ENCODE results near the gene ATXN1. TPM values are rescaled to one million over a fixed set of nuclear protein-coding genes. Genes with fewer than 3 reads are reported as not detected.

ATXN1 gene
- total RNA-seq, 4 donors from 2014 or later, result 48.7 to 166 (median 105) TPM

DNA sequence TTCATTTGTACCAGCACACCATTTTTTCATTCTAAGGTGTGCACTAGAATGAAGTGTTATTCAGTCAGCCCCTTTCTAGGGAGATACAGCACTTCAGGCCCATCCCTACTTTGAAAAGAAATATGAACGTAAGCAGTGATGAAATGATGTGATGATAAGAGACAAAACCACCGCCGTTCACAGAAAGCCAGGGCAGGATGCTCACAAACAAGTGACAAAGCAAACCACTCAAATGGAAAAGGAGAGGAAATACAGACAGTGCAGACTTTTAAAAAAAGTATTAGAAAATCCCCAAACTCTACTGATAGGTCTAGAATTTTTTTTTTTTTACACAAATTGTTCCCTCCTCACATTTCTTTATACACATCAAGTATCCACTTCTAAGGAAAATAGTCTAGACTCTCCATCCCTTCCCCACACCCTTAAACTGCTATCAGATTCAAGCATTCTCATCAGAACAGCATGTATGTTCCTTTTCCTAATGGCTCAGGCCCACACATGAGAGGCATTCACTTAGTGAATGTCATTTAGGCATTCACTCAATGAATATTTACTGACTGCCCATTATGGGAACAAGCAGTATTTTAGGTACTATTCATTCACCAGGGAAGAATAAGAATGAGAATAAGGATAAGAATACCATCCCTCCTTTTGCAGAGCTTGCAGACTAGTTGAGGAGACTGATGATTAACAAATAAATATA, 279.4 kb downstream of the ATXN1 start:
- TF ChIP-seq POLR2AphosphoS5 (IDR thresholded peaks at IDR 0.05) (no peak), POLR2A (IDR thresholded peaks at IDR 0.05) (no peak), CTCF (IDR thresholded peaks at IDR 0.05) (no peak), EP300 (IDR thresholded peaks at IDR 0.05; ENCODE audit: low read depth) (no peak)
- no peaks in the 10 kb centered on the region for H3K27me3 ChIP-seq
- no peaks in the 10 kb centered on the region for H3K4me1 ChIP-seq
- intact Hi-C loops (cut with DNase I; ENCODE audit: low total_unique reads) (no loop called here), in situ Hi-C loops (cut with MboI; ENCODE audit: low pct_ligation_motif_present in 1 of 4, low pct_unique_long_range_greater_than_20kb in 1 of 4, low sequenced_read_pairs in 3 of 4) (no loop called here)
- WGBS, 2 donors (ENCODE audit: low coverage in 1 of 2), result 76 to 77% methylated on average over 3 of the region's 3 CpGs
- H3K9me3 ChIP-seq, result no peaks in the 10 kb centered on the region
- H3K27ac ChIP-seq, result no peak overlapping the region
- no peak for DNase-seq
- H3K36me3 ChIP-seq, result peaks cover 0 to 6% (median 0%) of the 10 kb centered on the region in 4 donors
- H3K4me3 ChIP-seq, result no peak overlapping the region

DNA sequence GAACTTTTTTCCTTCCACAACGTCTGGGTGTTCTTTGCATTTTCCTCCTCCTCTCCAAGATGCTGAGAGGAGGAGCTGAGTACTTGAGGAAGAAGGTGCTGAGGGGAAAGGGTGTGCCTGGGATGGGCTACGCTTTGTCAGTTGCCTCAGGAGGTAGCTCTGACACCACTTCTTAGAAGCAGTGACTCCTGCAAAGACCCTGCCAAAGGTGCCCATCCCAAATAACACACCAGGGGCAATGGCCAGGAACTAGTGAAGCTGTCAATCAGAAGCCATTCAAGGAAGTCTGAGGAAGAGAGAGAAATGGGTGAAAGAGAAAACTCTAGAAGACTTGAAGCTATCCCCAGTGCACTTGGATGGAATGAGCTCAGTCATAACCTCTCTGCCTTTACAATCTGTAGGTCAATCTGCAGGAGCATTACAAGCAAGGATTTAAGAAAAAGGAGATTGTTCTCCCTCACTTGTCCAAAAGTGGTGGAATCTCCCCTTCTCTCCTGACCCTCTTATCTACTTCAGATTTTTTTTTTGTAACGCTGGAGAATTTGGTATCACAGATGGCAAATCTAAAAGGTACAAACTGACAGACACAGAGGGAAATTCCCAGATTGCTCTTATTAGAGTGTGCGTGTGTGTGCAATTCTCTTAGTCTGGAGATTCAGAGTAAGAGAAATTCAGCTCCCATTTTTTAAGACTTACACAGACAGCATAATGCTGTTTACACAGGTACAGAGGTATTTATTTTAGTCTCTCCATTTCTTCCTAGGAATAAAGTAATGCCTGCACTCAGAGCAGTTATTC, 280.3 kb downstream of the ATXN1 start:
- no peaks in the 10 kb centered on the region for H3K4me1 ChIP-seq
- 74% methylated on average over 4 of the region's 4 CpGs for WGBS, 2 donors (ENCODE audit: low coverage in 1 of 2)
- in situ Hi-C loops (cut with MboI; ENCODE audit: low pct_ligation_motif_present in 1 of 4, low pct_unique_long_range_greater_than_20kb in 1 of 4, low sequenced_read_pairs in 3 of 4) (no loop called here), intact Hi-C loops (cut with DNase I; ENCODE audit: low total_unique reads) (no loop called here)
- TF ChIP-seq CTCF (IDR thresholded peaks at IDR 0.05), result no peak
- TF ChIP-seq POLR2AphosphoS5 (IDR thresholded peaks at IDR 0.05), result no peak
- no peak for TF ChIP-seq POLR2A (IDR thresholded peaks at IDR 0.05)
- TF ChIP-seq EP300 (IDR thresholded peaks at IDR 0.05; ENCODE audit: low read depth), result no peak
- no peaks in the 10 kb centered on the region for H3K27me3 ChIP-seq
- DNase-seq, result no peak
- H3K4me3 ChIP-seq, result no peak overlapping the region
- no peak overlapping the region for H3K27ac ChIP-seq
- peaks cover 0 to 6% (median 0%) of the 10 kb centered on the region in 4 donors for H3K36me3 ChIP-seq
- no peaks in the 10 kb centered on the region for H3K9me3 ChIP-seq

GRCh38 chr6:16477367-16478149, 283.7 kb downstream of the ATXN1 start:
- Histone ChIP-seq H3K4me1 (peaks cover 0 to 4% (median 2%) of the 10 kb centered on the region in 4 donors), H3K27ac (no peak overlapping the region), H3K4me3 (no peak overlapping the region), H3K36me3 (no peaks in the 10 kb centered on the region), H3K27me3 (no peaks in the 10 kb centered on the region), H3K9me3 (no peaks in the 10 kb centered on the region)
- TF ChIP-seq CTCF (IDR thresholded peaks at IDR 0.05) (no peak), EP300 (IDR thresholded peaks at IDR 0.05; ENCODE audit: low read depth) (no peak)
- DNase-seq, result no peak
- in situ Hi-C loops (cut with MboI; ENCODE audit: low pct_ligation_motif_present in 1 of 4, low pct_unique_long_range_greater_than_20kb in 1 of 4, low sequenced_read_pairs in 3 of 4), result no loop called here
- intact Hi-C loops (cut with DNase I; ENCODE audit: low total_unique reads), result no loop called here
- whole genome bisulfite sequencing, 2 donors (ENCODE audit: low coverage in 1 of 2), result 73 to 90% methylated on average over 2 to 12 of the region's 12 CpGs

- TF ChIP-seq EP300 (IDR thresholded peaks at IDR 0.05; ENCODE audit: low read depth), result no peak
- intact Hi-C loops (cut with DNase I; ENCODE audit: low total_unique reads) (no loop called here), in situ Hi-C loops (cut with MboI; ENCODE audit: low pct_ligation_motif_present in 1 of 4, low pct_unique_long_range_greater_than_20kb in 1 of 4, low sequenced_read_pairs in 3 of 4) (no loop called here)
- Histone ChIP-seq H3K27me3 (no peaks in the 10 kb centered on the region), H3K36me3 (no peaks in the 10 kb centered on the region), H3K9me3 (no peaks in the 10 kb centered on the region), H3K4me1 (peaks cover 0 to 8% (median 4%) of the 10 kb centered on the region in 4 donors), H3K4me3 (no peak overlapping the region), H3K27ac (no peak overlapping the region)
- WGBS, 2 donors (ENCODE audit: low coverage in 1 of 2), result 76 to 83% methylated on average over 5 to 7 of the region's 7 CpGs
- no peak for DNase-seq
Measured at GRCh38 chr6:16476861-16477260, 284.4 kb downstream of the ATXN1 start.

Data from transverse colon (tissue), 4 donors.